Sigmoid colon (tissue), 7 donors: ENCODE measurements around the gene GRIK4. TPM values are rescaled to one million over a fixed set of nuclear protein-coding genes. Genes with fewer than 3 reads are reported as not detected.

Source experiments
- DNase-seq: peaks from one replicate; pipeline ENCODE4 v3.0.0-alpha.2; 2019
- H3K27ac ChIP-seq, 4 donors: fragments of 200-600 bp; sonication (generic); one replicate each; pipeline ENCODE4 v1.5.1; 2016 to 2019; ENCODE audit warnings: mild to moderate bottlenecking in 1 of 4
- H3K27me3 ChIP-seq, 3 donors: fragments of 200-600 bp; sonication (generic); one replicate each; pipeline ENCODE4 v1.5.1; 2019; ENCODE audit warnings: mild to moderate bottlenecking in 1 of 3
- H3K36me3 ChIP-seq, 4 donors: fragments of 200-600 bp; sonication (generic); one replicate each; pipeline ENCODE4 v1.5.1; 2016 to 2019
- H3K4me1 ChIP-seq, 4 donors: fragments of 200-600 bp; sonication (generic); one replicate each; pipeline ENCODE4 v1.5.1; 2017 to 2019
- H3K4me3 ChIP-seq, 4 donors: fragments of 200-600 bp; sonication (generic); one replicate each; pipeline ENCODE4 v1.5.1; 2017 to 2019; ENCODE audit warnings: mild to moderate bottlenecking in 2 of 4, moderate library complexity in 1 of 4
- H3K9me3 ChIP-seq, 4 donors: fragments of 200-600 bp in 3 of 4; sonication (generic) in 3 of 4; one replicate each; pipeline versions ENCODE4 v1.5.1 to v1.6.1; 2013 to 2019
- EP300 ChIP-seq, 4 donors: sonication (generic); formaldehyde crosslinking; IDR thresholded peaks; one replicate each; pipeline ENCODE4 v1.6.1; 2017; ENCODE audit warnings: antibody characterized with exemption in 4 of 4
- POLR2A ChIP-seq, 2 donors: fragments of 450-650 bp; IDR thresholded peaks; one replicate each; pipeline ENCODE4 v1.6.1; 2016; ENCODE audit warnings: antibody characterized with exemption in 2 of 2, mild to moderate bottlenecking in 2 of 2, moderate library complexity in 2 of 2
- POLR2AphosphoS5 ChIP-seq, 4 donors: sonication (generic); formaldehyde crosslinking; IDR thresholded peaks; one replicate each; pipeline ENCODE4 v1.6.1; 2017; ENCODE audit warnings: antibody characterized with exemption in 4 of 4
- WGBS, 2 donors: extraction: QIAGEN DNeasy Blood & Tissue Kit; methylation state at CpG; one replicate each; pipeline ENCODE4 v1.1.7; 2013; 5-methylcytosine and 5-hydroxymethylcytosine counted together
- intact Hi-C: fragments of 100-400 bp; cut with DNase I; formaldehyde crosslinking; loops from one replicate; pipeline ENCODE4 v1.15.1; 2023
- polyA plus RNA-seq, 3 donors: library from polyadenylated mRNA; stranded (reverse); fragments of 200-250 nt; gene quantifications; one replicate each; pipeline ENCODE4 v1.2.3, GENCODE V29; 2013
- total RNA-seq, 4 donors: library from RNA; depleted of rRNA; stranded (reverse); fragments of >200 nt; gene quantifications; one replicate each; pipeline ENCODE4 v1.1.0, GENCODE V29; 2016
- TF ChIP-seq, protein P1 (sequence below), 4 experiments: fragments of 450-650 bp in 3 of 4; fragments of 200-600 bp in 1 of 4; IDR thresholded peaks; one replicate each; pipeline ENCODE4 v1.5.1; 2016 to 2019; ENCODE audit warnings: antibody characterized with exemption in 4 of 4, mild to moderate bottlenecking in 3 of 4, moderate library complexity in 2 of 4
- donor health status: healthy with polysubstance abuse.
- donor health status: Bipolar disorder and iron deficiency.
- donor health status: healthy.

The GRIK4 gene
- total and polyA plus RNA-seq, 7 donors = 0.10 to 0.36 (median 0.27) TPM; not detected in 4

DNA sequence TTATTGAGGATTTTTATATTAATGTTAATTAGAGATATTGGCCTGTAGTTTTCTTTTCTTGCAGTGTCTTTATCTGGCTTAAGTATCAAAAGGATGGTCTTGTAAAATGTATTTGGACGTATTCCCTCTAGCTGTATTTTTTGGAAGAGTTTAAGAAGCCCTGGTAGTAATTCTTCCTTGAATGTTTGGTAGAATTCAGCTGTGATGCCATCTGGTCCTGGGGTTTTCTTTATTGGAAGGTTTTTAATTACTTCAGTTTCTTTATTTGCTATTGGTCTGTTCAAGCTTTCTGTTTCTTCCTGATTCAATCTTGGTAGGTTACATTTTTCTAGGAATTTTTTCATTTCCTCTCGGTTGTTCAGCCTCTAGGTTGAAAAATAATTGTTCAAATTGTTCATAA is 257.4 kb downstream of the GRIK4 start:
- 65 to 91% methylated on average over 2 of the region's 2 CpGs for WGBS, 2 donors
- TF ChIP-seq POLR2AphosphoS5 (IDR thresholded peaks at IDR 0.05) (no peak), EP300 (IDR thresholded peaks at IDR 0.05) (no peak), POLR2A (IDR thresholded peaks at IDR 0.05) (no peak)
- TF ChIP-seq, protein P1, sequence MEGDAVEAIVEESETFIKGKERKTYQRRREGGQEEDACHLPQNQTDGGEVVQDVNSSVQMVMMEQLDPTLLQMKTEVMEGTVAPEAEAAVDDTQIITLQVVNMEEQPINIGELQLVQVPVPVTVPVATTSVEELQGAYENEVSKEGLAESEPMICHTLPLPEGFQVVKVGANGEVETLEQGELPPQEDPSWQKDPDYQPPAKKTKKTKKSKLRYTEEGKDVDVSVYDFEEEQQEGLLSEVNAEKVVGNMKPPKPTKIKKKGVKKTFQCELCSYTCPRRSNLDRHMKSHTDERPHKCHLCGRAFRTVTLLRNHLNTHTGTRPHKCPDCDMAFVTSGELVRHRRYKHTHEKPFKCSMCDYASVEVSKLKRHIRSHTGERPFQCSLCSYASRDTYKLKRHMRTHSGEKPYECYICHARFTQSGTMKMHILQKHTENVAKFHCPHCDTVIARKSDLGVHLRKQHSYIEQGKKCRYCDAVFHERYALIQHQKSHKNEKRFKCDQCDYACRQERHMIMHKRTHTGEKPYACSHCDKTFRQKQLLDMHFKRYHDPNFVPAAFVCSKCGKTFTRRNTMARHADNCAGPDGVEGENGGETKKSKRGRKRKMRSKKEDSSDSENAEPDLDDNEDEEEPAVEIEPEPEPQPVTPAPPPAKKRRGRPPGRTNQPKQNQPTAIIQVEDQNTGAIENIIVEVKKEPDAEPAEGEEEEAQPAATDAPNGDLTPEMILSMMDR (IDR thresholded peaks at IDR 0.05) = no peak
- H3K4me1 ChIP-seq = no peaks in the 10 kb centered on the region
- no peaks in the 10 kb centered on the region for H3K36me3 ChIP-seq
- no peak for DNase-seq
- intact Hi-C loops = no loop called here
- H3K9me3 ChIP-seq = no peaks in the 10 kb centered on the region
- no peak overlapping the region for H3K27ac ChIP-seq
- no peaks in the 10 kb centered on the region for H3K27me3 ChIP-seq
- H3K4me3 ChIP-seq = no peak overlapping the region

- Histone ChIP-seq H3K4me1 (no peaks in the 10 kb centered on the region), H3K4me3 (no peak overlapping the region), H3K27ac (no peak overlapping the region), H3K9me3 (no peaks in the 10 kb centered on the region), H3K36me3 (no peaks in the 10 kb centered on the region), H3K27me3 (no peaks in the 10 kb centered on the region)
- intact Hi-C loops = no loop called here
- 92 to 97% methylated on average over 1 of the region's 1 CpG for WGBS, 2 donors
- no peak for DNase-seq
- TF ChIP-seq POLR2AphosphoS5 (IDR thresholded peaks at IDR 0.05) = no peak
- TF ChIP-seq EP300 (IDR thresholded peaks at IDR 0.05) = no peak
- TF ChIP-seq, protein P1 (IDR thresholded peaks at IDR 0.05) = no peak
- TF ChIP-seq POLR2A (IDR thresholded peaks at IDR 0.05) = no peak
Observed at GRCh38 chr11:120769906-120770305, 258.4 kb downstream of the GRIK4 start.

DNA sequence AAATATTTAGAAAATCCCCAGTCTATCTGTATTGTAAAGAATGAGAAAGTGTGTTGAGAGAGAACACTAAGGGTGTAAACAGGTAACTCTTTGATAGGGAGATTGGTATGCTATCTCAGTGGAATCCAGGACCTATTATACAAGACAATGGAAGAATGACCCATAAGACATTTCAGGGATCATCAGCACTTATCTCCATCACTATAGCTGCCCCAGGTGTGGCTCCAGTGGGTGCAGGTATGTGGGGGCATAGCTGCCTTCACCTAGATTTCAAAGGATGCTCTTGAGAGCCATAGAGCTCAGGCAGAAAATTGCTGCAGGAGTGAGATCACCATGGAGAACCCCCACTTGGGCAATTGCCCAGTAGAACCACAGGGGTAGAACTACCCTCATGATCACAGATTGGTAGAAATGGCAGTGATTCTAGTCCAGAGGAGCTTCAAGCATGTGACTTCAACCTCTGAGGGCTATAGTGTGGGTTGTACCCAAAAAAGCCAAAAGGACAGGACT is 260.1 kb downstream of the GRIK4 start:
- intact Hi-C loops = no loop called here
- no peak overlapping the region for H3K27ac ChIP-seq
- no peak overlapping the region for H3K4me3 ChIP-seq
- DNase-seq = peak; percentile 4
- peaks cover 0 to 9% (median 4%) of the 10 kb centered on the region in 4 donors for H3K4me1 ChIP-seq
- H3K36me3 ChIP-seq = no peaks in the 10 kb centered on the region
- H3K9me3 ChIP-seq = no peaks in the 10 kb centered on the region
- no peaks in the 10 kb centered on the region for H3K27me3 ChIP-seq
- TF ChIP-seq POLR2AphosphoS5 (IDR thresholded peaks at IDR 0.05) (no peak), EP300 (IDR thresholded peaks at IDR 0.05) (no peak), POLR2A (IDR thresholded peaks at IDR 0.05) (no peak)
- TF ChIP-seq, protein P1 (IDR thresholded peaks at IDR 0.05) = no peak

DNA sequence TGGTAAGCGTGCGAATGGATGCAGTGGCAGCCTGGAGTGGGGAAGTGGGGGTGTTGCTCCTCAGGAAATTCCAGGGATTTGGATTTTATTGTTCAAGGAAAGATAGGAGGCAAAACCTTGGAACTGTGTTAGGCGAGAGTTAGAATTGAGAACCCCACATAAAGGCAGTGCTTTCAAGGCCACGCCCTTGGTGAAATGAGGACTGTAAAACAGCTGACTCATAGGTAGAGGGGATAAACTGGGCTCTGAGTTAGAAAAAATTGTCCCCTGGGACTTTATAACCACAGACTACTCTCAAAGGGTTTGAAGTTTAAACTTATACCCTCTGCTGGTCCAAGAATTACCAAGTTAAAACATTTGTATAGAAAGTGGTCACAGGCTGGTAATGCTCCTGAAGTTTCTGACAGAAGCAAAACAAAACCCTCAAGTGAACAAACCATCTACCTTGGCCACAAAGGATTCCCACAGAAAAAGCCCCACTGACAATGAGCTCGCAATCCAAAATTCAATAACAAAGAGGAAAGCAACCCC is 262.0 kb downstream of the GRIK4 start:
- WGBS, 2 donors = 40 to 68% methylated on average over 5 of the region's 5 CpGs
- no peak overlapping the region for H3K27ac ChIP-seq
- peak; percentile 15 for DNase-seq
- no peaks in the 10 kb centered on the region for H3K9me3 ChIP-seq
- peaks cover 0 to 11% (median 4%) of the 10 kb centered on the region in 4 donors for H3K4me1 ChIP-seq
- intact Hi-C loops = no loop called here
- TF ChIP-seq POLR2AphosphoS5 (IDR thresholded peaks at IDR 0.05) (no peak), POLR2A (IDR thresholded peaks at IDR 0.05) (no peak), EP300 (IDR thresholded peaks at IDR 0.05) (no peak)
- TF ChIP-seq, protein P1 (IDR thresholded peaks at IDR 0.05) = no peak
- H3K36me3 ChIP-seq = no peaks in the 10 kb centered on the region
- no peaks in the 10 kb centered on the region for H3K27me3 ChIP-seq
- H3K4me3 ChIP-seq = no peak overlapping the region
